CD4-positive, alpha-beta T cell (primary cell): ENCODE data around the gene SPOPL. TPM values are rescaled to one million over a fixed set of nuclear protein-coding genes. Genes with fewer than 3 reads are reported as not detected.
"Not testable (repeated sequence)": the region's sequence is repeated elsewhere in the genome, so short reads cannot be mapped to it uniquely, and the experiment has no call there.

Source experiments
- ATAC-seq: fragments of 200-7000 bp; cut with Tn5 transposase; one replicate; pipeline ENCODE4 v1.10.0; 2022; ENCODE audit warnings: mild to moderate bottlenecking; ENCODE audit not compliant: poor library complexity
- CTCF ChIA-PET: fragments of 350-600 bp; sonication (Branson Sonifier 250); formaldehyde crosslinking; loops from one replicate; lab custom pipeline; 2021; ENCODE audit warnings: antibody characterized with exemption, inconsistent platforms; lab: Charles Lee
- POLR2A ChIA-PET: fragments of 350-600 bp; sonication (Branson Sonifier 250); formaldehyde crosslinking; loops from one replicate; lab custom pipeline; 2021; ENCODE audit warnings: antibody characterized with exemption, inconsistent platforms; lab: Charles Lee
- DNase-seq, 14 experiments: peaks; one replicate each; pipeline ENCODE4 v3.0.0-alpha.2; 2013 to 2020; ENCODE audit warnings: mixed read lengths in 2 of 14
- H3K27ac ChIP-seq, 2 donors: one replicate each; pipeline versions ENCODE4 v1.5.1 to v1.7.0; 2013; ENCODE audit warnings: low read length in 2 of 2, low read depth in 1 of 2, mild to moderate bottlenecking in 1 of 2
- H3K27me3 ChIP-seq, 2 experiments: 1 replicate in 1 of 2; 2 replicates in 1 of 2; pipeline versions ENCODE4 v1.6.1 to v1.7.0; 2013; ENCODE audit warnings: low read length in 2 of 2, control low read depth in 1 of 2, mild to moderate bottlenecking in 1 of 2, moderate library complexity in 1 of 2; ENCODE audit not compliant: insufficient read depth in 2 of 2, control insufficient read depth in 1 of 2
- H3K36me3 ChIP-seq: one replicate; pipeline ENCODE4 v1.6.1; 2013; ENCODE audit warnings: low read length, control low read depth; ENCODE audit not compliant: insufficient read depth
- H3K4me1 ChIP-seq: one replicate; pipeline ENCODE4 v1.6.1; 2013; ENCODE audit warnings: low read length, control low read depth; ENCODE audit not compliant: insufficient read depth
- H3K4me3 ChIP-seq: one replicate; pipeline ENCODE4 v1.5.1; 2013; ENCODE audit warnings: mild to moderate bottlenecking, low read length, moderate library complexity
- H3K9me3 ChIP-seq, 2 experiments: 1 replicate in 1 of 2; 2 replicates in 1 of 2; pipeline versions ENCODE4 v1.6.1 to v1.7.0; 2013; ENCODE audit warnings: low read length in 2 of 2, mild to moderate bottlenecking in 2 of 2, control low read depth in 1 of 2, moderate library complexity in 1 of 2; ENCODE audit not compliant: control insufficient read depth in 1 of 2, insufficient read depth in 1 of 2
- H3K27ac Mint-ChIP-seq: one replicate; pipeline ENCODE4 v1.8.0; 2020; ENCODE audit warnings: mixed read lengths
- H3K27me3 Mint-ChIP-seq: one replicate; pipeline ENCODE4 v1.8.0; 2021; ENCODE audit warnings: mixed read lengths
- H3K36me3 Mint-ChIP-seq: one replicate; pipeline ENCODE4 v1.8.0; 2021; ENCODE audit warnings: low read depth, mixed read lengths
- H3K4me1 Mint-ChIP-seq: one replicate; pipeline ENCODE4 v1.8.0; 2021; ENCODE audit warnings: low read depth, mixed read lengths
- H3K4me3 Mint-ChIP-seq: one replicate; pipeline ENCODE4 v1.8.0; 2020; ENCODE audit warnings: mild to moderate bottlenecking, mixed read lengths
- H3K9me3 Mint-ChIP-seq: one replicate; pipeline ENCODE4 v1.8.0; 2020; ENCODE audit warnings: mixed read lengths
- CTCF ChIP-seq: fragments of 200-600 bp; IDR thresholded peaks from one replicate; pipeline ENCODE4 v1.8.0; 2022; ENCODE audit warnings: antibody characterized with exemption, mild to moderate bottlenecking
- intact Hi-C, 2 experiments: fragments of 100-400 bp; cut with DNase I in 1 of 2; cut with micrococcal nuclease in 1 of 2; formaldehyde crosslinking; loops; one replicate each; pipeline versions ENCODE4 v1.15.1 to v1.9.0; 2023 to 2025; cut with DNase I, micrococcal nuclease
- total RNA-seq, 174 experiments: library from RNA in 2 of 174; stranded (reverse) in 2 of 174; gene quantifications; one replicate each; pipeline ENCODE4 v1.2.3 and lab custom pipeline; 2021 to 2026

SPOPL gene
- total RNA-seq, 2 experiments from 2014 or later, result 12.0 to 13.2 TPM

DNA sequence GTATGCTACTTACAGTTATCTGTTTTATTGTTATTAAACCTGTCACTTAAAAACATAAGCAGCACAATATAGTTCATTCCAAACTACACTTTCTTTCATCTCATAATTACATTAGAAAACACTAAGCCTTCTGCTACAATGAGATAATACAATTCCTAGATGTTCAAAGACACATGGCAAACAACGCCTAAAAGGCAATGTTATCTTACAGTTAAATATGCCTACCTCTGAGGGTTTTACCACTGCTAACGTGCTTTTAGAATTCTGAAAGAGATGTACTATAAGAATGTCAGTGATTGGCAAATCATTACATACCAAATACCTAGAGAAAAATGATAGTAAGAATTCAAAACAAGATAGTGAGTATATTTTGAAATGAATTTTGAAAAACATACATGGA lies 46.8 kb upstream of the SPOPL start:
- Histone ChIP-seq H3K9me3 (peaks cover 0 to 4% of the 10 kb centered on the region in 2 experiments), H3K27ac (no peak overlapping the region), H3K4me1 (no peaks in the 10 kb centered on the region), H3K27me3 (no peaks in the 10 kb centered on the region), H3K36me3 (no peaks in the 10 kb centered on the region), H3K4me3 (no peak overlapping the region)
- CTCF ChIA-PET, result no interaction called here
- POLR2A ChIA-PET, result no interaction called here
- Mint-ChIP-seq H3K27me3 (no peaks in the 10 kb centered on the region), H3K27ac (no peak overlapping the region), H3K4me1 (no peaks in the 10 kb centered on the region), H3K9me3 (peaks cover 15% of the 10 kb centered on the region), H3K4me3 (no peak overlapping the region), H3K36me3 (no peaks in the 10 kb centered on the region)
- intact Hi-C loops, result no loop called here
- TF ChIP-seq CTCF, result no peak
- DNase-seq (no peak), ATAC-seq (no peak)

DNA sequence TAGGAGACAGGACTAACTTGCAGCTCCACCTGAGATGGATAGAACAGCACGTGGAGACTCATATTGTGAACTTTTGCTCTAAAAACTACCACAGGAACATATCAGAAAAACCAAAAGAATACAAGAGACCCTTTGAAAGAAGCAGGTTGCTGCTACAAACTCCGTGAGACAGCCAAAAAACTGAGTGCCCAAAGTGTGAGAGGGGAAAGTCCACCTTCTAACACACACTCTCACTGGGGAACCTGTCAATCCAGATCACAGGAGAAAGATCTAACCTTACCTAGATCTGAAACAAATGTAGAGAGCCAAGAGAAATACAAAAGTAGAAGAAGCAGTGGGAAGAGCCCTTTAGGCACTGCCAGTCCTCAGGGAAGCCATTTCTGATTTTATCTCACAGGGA lies 46.3 kb upstream of the SPOPL start:
- no peaks in the 10 kb centered on the region for H3K36me3 Mint-ChIP-seq
- Histone ChIP-seq H3K27ac (no peak overlapping the region), H3K4me1 (no peaks in the 10 kb centered on the region), H3K9me3 (peaks cover 0 to 4% of the 10 kb centered on the region in 2 experiments), H3K27me3 (no peaks in the 10 kb centered on the region), H3K36me3 (no peaks in the 10 kb centered on the region), H3K4me3 (no peak overlapping the region)
- no peak overlapping the region for H3K4me3 Mint-ChIP-seq
- no peak for DNase-seq
- POLR2A ChIA-PET, result no interaction called here
- intact Hi-C loops, result no loop called here
- no peaks in the 10 kb centered on the region for H3K27me3 Mint-ChIP-seq
- ATAC-seq, result no peak
- no peak overlapping the region for H3K27ac Mint-ChIP-seq
- CTCF ChIA-PET, result no interaction called here
- peaks cover 20% of the 10 kb centered on the region for H3K9me3 Mint-ChIP-seq
- no peak for TF ChIP-seq CTCF
- no peaks in the 10 kb centered on the region for H3K4me1 Mint-ChIP-seq

- ChIA-PET POLR2A (no interaction called here), CTCF (no interaction called here)
- peaks cover 0 to 4% of the 10 kb centered on the region in 2 experiments for H3K9me3 ChIP-seq
- no peak for ATAC-seq
- no peaks in the 10 kb centered on the region for H3K4me1 Mint-ChIP-seq
- no peak overlapping the region for H3K4me3 ChIP-seq
- intact Hi-C loops, result no loop called here
- H3K27me3 ChIP-seq, result no peaks in the 10 kb centered on the region
- H3K4me1 ChIP-seq, result no peaks in the 10 kb centered on the region
- peaks cover 23% of the 10 kb centered on the region for H3K9me3 Mint-ChIP-seq
- no peaks in the 10 kb centered on the region for H3K36me3 Mint-ChIP-seq
- no peak for TF ChIP-seq CTCF
- no peaks in the 10 kb centered on the region for H3K36me3 ChIP-seq
- H3K4me3 Mint-ChIP-seq, result no peak overlapping the region
- DNase-seq, result no peak
- H3K27me3 Mint-ChIP-seq, result no peaks in the 10 kb centered on the region
- H3K27ac ChIP-seq, result no peak overlapping the region
- no peak overlapping the region for H3K27ac Mint-ChIP-seq
Measured at GRCh38 chr2:138455691-138456090, 45.9 kb upstream of the SPOPL start.

DNA sequence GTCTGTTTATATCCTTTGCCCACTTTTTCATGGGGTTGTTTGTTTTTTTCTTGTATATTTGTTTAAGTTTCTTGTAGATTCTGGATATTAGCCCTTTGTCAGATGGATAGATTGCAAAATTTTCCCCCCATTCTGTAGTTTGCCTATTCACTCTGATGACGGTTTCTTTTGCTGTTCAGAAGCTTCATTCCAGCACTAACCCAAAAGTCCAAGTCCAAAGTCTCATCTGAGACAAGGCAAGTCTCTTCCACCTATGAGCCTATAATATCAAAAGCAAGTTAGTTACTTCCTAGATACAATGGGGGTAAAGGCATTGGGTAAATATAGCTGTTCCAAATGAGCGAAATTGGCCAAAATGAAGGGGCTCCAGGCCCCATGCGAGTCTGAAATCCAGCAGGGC lies 38.9 kb upstream of the SPOPL start:
- not testable (repeated sequence) for H3K36me3 ChIP-seq, H3K4me3 Mint-ChIP-seq, ATAC-seq

More for the DNA sequence above, 38.9 kb upstream of the SPOPL start:
- H3K27me3 ChIP-seq, DNase-seq, H3K27ac ChIP-seq, H3K27ac Mint-ChIP-seq, H3K4me3 ChIP-seq, H3K9me3 ChIP-seq, H3K4me1 ChIP-seq, H3K36me3 Mint-ChIP-seq, H3K4me1 Mint-ChIP-seq, H3K27me3 Mint-ChIP-seq, intact Hi-C loops, POLR2A ChIA-PET, CTCF ChIA-PET: not testable (repeated sequence)
- H3K9me3 Mint-ChIP-seq, result peaks cover 25% of the 10 kb centered on the region
